DOHH2 (cell line): ENCODE data around the gene BICC1.

ENCODE experiments used
- CTCF ChIP-seq: fragments of 200-600 bp; sonication (generic); IDR thresholded peaks from one replicate; pipeline ENCODE4 v1.5.1; 2014; ENCODE audit warnings: antibody characterized with exemption, mild to moderate bottlenecking, low read depth, low read length; ENCODE audit not compliant: poor library complexity, severe bottlenecking
- EZH2phosphoT487 ChIP-seq: fragments of 200-600 bp; sonication (generic); IDR thresholded peaks from 2 replicates; pipeline ENCODE4 v1.6.1; 2017; ENCODE audit warnings: borderline replicate concordance, mild to moderate bottlenecking, antibody characterized with exemption, low read length, moderate library complexity, mixed read lengths

- no peak for TF ChIP-seq EZH2phosphoT487
- no peak for TF ChIP-seq CTCF
Measured at GRCh38 chr10:58544135-58544534, 31.5 kb downstream of the BICC1 start.
